Left forelimb (tissue), 1 donor: ENCODE data around the gene CRYBG3.
"Not testable (repeated sequence)": the region's sequence is repeated elsewhere in the genome, so short reads cannot be mapped to it uniquely, and the experiment has no call there.

Experiments
- DNase-seq: peaks from one replicate; pipeline ENCODE4 v3.0.0-alpha.2; 2018; ENCODE audit warnings: low spot score

The CRYBG3 gene

GRCh38 chr3:97821774-97822358, at the start of gene CRYBG3:
CRYBG3 (plus strand) TSS chr3:97822011; CDS start chr3:97822207, 196 bp downstream.
- peak; percentile 90 for DNase-seq

- no peak for DNase-seq
Observed at GRCh38 chr3:97772926-97773325, 48.9 kb upstream of the CRYBG3 start.

- no peak for DNase-seq
Observed at GRCh38 chr3:97778152-97778551, 43.7 kb upstream of the CRYBG3 start.

GRCh38 chr3:97793420-97794019, 28.3 kb upstream of the CRYBG3 start:
- no peak for DNase-seq

GRCh38 chr3:97795951-97796350, 25.9 kb upstream of the CRYBG3 start:
- DNase-seq: no peak

- DNase-seq: no peak
Observed at GRCh38 chr3:97804471-97804870, 17.3 kb upstream of the CRYBG3 start.

GRCh38 chr3:97810779-97811390, 10.9 kb upstream of the CRYBG3 start:
- no peak for DNase-seq

GRCh38 chr3:97815149-97815917, 6.5 kb upstream of the CRYBG3 start:
- DNase-seq: no peak

GRCh38 chr3:97816811-97817210, 5.0 kb upstream of the CRYBG3 start:
- no peak for DNase-seq

GRCh38 chr3:97817965-97818364, 3.8 kb upstream of the CRYBG3 start:
- DNase-seq: no peak

GRCh38 chr3:97820780-97821179, 1.0 kb upstream of the CRYBG3 start:
- no peak for DNase-seq

GRCh38 chr3:97821287-97821773, 481 bp upstream of the CRYBG3 start:
- DNase-seq: no peak

- DNase-seq: peak; percentile 78
Observed at GRCh38 chr3:97822359-97822775, 556 bp downstream of the CRYBG3 start.

- no peak for DNase-seq
Observed at GRCh38 chr3:97823046-97824004, 1.5 kb downstream of the CRYBG3 start.

GRCh38 chr3:97825101-97825500, 3.3 kb downstream of the CRYBG3 start:
- DNase-seq: no peak

GRCh38 chr3:97827741-97828471, 6.1 kb downstream of the CRYBG3 start:
- no peak for DNase-seq

- DNase-seq: no peak
Observed at GRCh38 chr3:97829198-97829597, 7.4 kb downstream of the CRYBG3 start.

GRCh38 chr3:97830638-97831037, 8.8 kb downstream of the CRYBG3 start:
- DNase-seq: no peak

- DNase-seq: no peak
Observed at GRCh38 chr3:97831140-97831539, 9.3 kb downstream of the CRYBG3 start.

- DNase-seq: not testable (repeated sequence)
Observed at GRCh38 chr3:97833184-97833583, 11.4 kb downstream of the CRYBG3 start.

- DNase-seq: no peak
Observed at GRCh38 chr3:97835761-97836160, 13.9 kb downstream of the CRYBG3 start.
